Measurements from ENCODE around the gene NGEF. TPM values are rescaled to one million over a fixed set of nuclear protein-coding genes. Genes with fewer than 3 reads are reported as not detected.

The NGEF gene
- total RNA-seq, 1 donor from 2014 or later, result 0.16 TPM

GRCh38 chr2:233040571-233040970 is 27.5 kb upstream of the NGEF start:
- peaks cover 23% of the 10 kb centered on the region for H3K27me3 Mint-ChIP-seq (ENCODE audit: low read depth, unreplicated experiment)

GRCh38 chr2:233039846-233040530 is 26.9 kb upstream of the NGEF start:
- H3K27ac Mint-ChIP-seq (ENCODE audit: unreplicated experiment), result no peak overlapping the region
- H3K27ac ChIP-seq (ENCODE audit: low read depth, low read length), result no peak overlapping the region
- peaks cover 2% of the 10 kb centered on the region for H3K27me3 ChIP-seq (ENCODE audit: insufficient read depth, low read length)
- H3K9ac ChIP-seq (ENCODE audit: low read length), result no peak overlapping the region
- peaks cover 23% of the 10 kb centered on the region for H3K27me3 Mint-ChIP-seq (ENCODE audit: low read depth, unreplicated experiment)
- no peak overlapping the region for H3K4me3 ChIP-seq (ENCODE audit: insufficient read depth, low read depth, low read length)
- no peaks in the 10 kb centered on the region for H3K4me1 Mint-ChIP-seq (ENCODE audit: low read depth, unreplicated experiment)
- no peaks in the 10 kb centered on the region for H3K9me3 ChIP-seq (ENCODE audit: insufficient read depth, low read depth, low read length)
- no peaks in the 10 kb centered on the region for H3K79me2 ChIP-seq (ENCODE audit: insufficient read depth, low read length)
- no peaks in the 10 kb centered on the region for H3K36me3 ChIP-seq (ENCODE audit: insufficient read depth, low read length)
- no peak overlapping the region for H3K4me3 Mint-ChIP-seq (ENCODE audit: unreplicated experiment)
- H3K36me3 Mint-ChIP-seq (ENCODE audit: low read depth, unreplicated experiment), result peaks cover 4% of the 10 kb centered on the region
- FAIRE-seq (no peak), DNase-seq (ENCODE audit: low read depth) (no peak)
- H3K9me3 Mint-ChIP-seq (ENCODE audit: unreplicated experiment), result peaks cover 11% of the 10 kb centered on the region
- H2AFZ ChIP-seq (ENCODE audit: low read depth, low read length), result no peak overlapping the region
- no peaks in the 10 kb centered on the region for H3K4me1 ChIP-seq (ENCODE audit: insufficient read depth, low read length)
- TF ChIP-seq CTCF (IDR thresholded peaks at IDR 0.05; ENCODE audit: insufficient read depth, low read depth, low read length) (no peak), EZH2 (IDR thresholded peaks at IDR 0.05; ENCODE audit: insufficient read depth, low read length) (no peak)
- no peak overlapping the region for H3K4me2 ChIP-seq (ENCODE audit: low read length)
- no peaks in the 10 kb centered on the region for H4K20me1 ChIP-seq (ENCODE audit: insufficient read depth, low read length)

More at GRCh38 chr2:233040571-233040970, 27.5 kb upstream of the NGEF start:
- Histone ChIP-seq H3K4me1 (ENCODE audit: insufficient read depth, low read length) (no peaks in the 10 kb centered on the region), H3K79me2 (ENCODE audit: insufficient read depth, low read length) (no peaks in the 10 kb centered on the region), H3K27me3 (ENCODE audit: insufficient read depth, low read length) (peaks cover 2% of the 10 kb centered on the region), H3K4me2 (ENCODE audit: low read length) (no peak overlapping the region), H3K9me3 (ENCODE audit: insufficient read depth, low read depth, low read length) (no peaks in the 10 kb centered on the region), H3K4me3 (ENCODE audit: insufficient read depth, low read depth, low read length) (no peak overlapping the region), H4K20me1 (ENCODE audit: insufficient read depth, low read length) (no peaks in the 10 kb centered on the region), H3K27ac (ENCODE audit: low read depth, low read length) (no peak overlapping the region), H2AFZ (ENCODE audit: low read depth, low read length) (no peak overlapping the region), H3K9ac (ENCODE audit: low read length) (no peak overlapping the region), H3K36me3 (ENCODE audit: insufficient read depth, low read length) (no peaks in the 10 kb centered on the region)
- peaks cover 4% of the 10 kb centered on the region for H3K36me3 Mint-ChIP-seq (ENCODE audit: low read depth, unreplicated experiment)
- DNase-seq (ENCODE audit: low read depth) (no peak), FAIRE-seq (no peak)
- no peak for TF ChIP-seq EZH2 (IDR thresholded peaks at IDR 0.05; ENCODE audit: insufficient read depth, low read length)
- no peak overlapping the region for H3K4me3 Mint-ChIP-seq (ENCODE audit: unreplicated experiment)
- no peaks in the 10 kb centered on the region for H3K4me1 Mint-ChIP-seq (ENCODE audit: low read depth, unreplicated experiment)
- no peak overlapping the region for H3K27ac Mint-ChIP-seq (ENCODE audit: unreplicated experiment)
- H3K9me3 Mint-ChIP-seq (ENCODE audit: unreplicated experiment), result peaks cover 11% of the 10 kb centered on the region

- no peak for TF ChIP-seq CTCF (IDR thresholded peaks at IDR 0.05; ENCODE audit: insufficient read depth, low read depth, low read length)
- TF ChIP-seq EZH2 (IDR thresholded peaks at IDR 0.05; ENCODE audit: insufficient read depth, low read length), result no peak
- peaks cover 10% of the 10 kb centered on the region for H3K9me3 Mint-ChIP-seq (ENCODE audit: unreplicated experiment)
These were observed 26.3 kb upstream of the NGEF start for GRCh38 chr2:233039212-233039845.

More at GRCh38 chr2:233039212-233039845, 26.3 kb upstream of the NGEF start:
- H3K4me1 ChIP-seq (ENCODE audit: insufficient read depth, low read length), result no peaks in the 10 kb centered on the region
- H3K9me3 ChIP-seq (ENCODE audit: insufficient read depth, low read depth, low read length), result no peaks in the 10 kb centered on the region
- no peak overlapping the region for H3K4me2 ChIP-seq (ENCODE audit: low read length)
- H3K36me3 Mint-ChIP-seq (ENCODE audit: low read depth, unreplicated experiment), result peaks cover 4% of the 10 kb centered on the region
- no peaks in the 10 kb centered on the region for H3K79me2 ChIP-seq (ENCODE audit: insufficient read depth, low read length)
- H3K4me3 ChIP-seq (ENCODE audit: insufficient read depth, low read depth, low read length), result no peak overlapping the region
- H4K20me1 ChIP-seq (ENCODE audit: insufficient read depth, low read length), result no peaks in the 10 kb centered on the region
- no peaks in the 10 kb centered on the region for H3K36me3 ChIP-seq (ENCODE audit: insufficient read depth, low read length)
- no peak overlapping the region for H3K4me3 Mint-ChIP-seq (ENCODE audit: unreplicated experiment)
- H3K27ac ChIP-seq (ENCODE audit: low read depth, low read length), result no peak overlapping the region
- no peak overlapping the region for H3K9ac ChIP-seq (ENCODE audit: low read length)
- peaks cover 20% of the 10 kb centered on the region for H3K27me3 Mint-ChIP-seq (ENCODE audit: low read depth, unreplicated experiment)
- FAIRE-seq (no peak), DNase-seq (ENCODE audit: low read depth) (no peak)
- H3K27me3 ChIP-seq (ENCODE audit: insufficient read depth, low read length), result peaks cover 2% of the 10 kb centered on the region
- no peak overlapping the region for H3K27ac Mint-ChIP-seq (ENCODE audit: unreplicated experiment)
- H3K4me1 Mint-ChIP-seq (ENCODE audit: low read depth, unreplicated experiment), result no peaks in the 10 kb centered on the region
- H2AFZ ChIP-seq (ENCODE audit: low read depth, low read length), result no peak overlapping the region
